Fibroblast of skin of right biceps (primary cell): ENCODE results near the gene ITPR3.

Experiments
- DNase-seq: peaks from one replicate; pipeline ENCODE4 v3.0.0-alpha.2; 2013

ITPR3 gene

GRCh38 chr6:33724102-33725023 lies 103.2 kb downstream of the ITPR3 start:
- no peak for DNase-seq

GRCh38 chr6:33725222-33725621 lies 104.1 kb downstream of the ITPR3 start:
- no peak for DNase-seq

- no peak for DNase-seq
Observed at GRCh38 chr6:33725891-33726673, 105.0 kb downstream of the ITPR3 start.

GRCh38 chr6:33726696-33727095 lies 105.6 kb downstream of the ITPR3 start:
- no peak for DNase-seq

- DNase-seq, result no peak
Observed at GRCh38 chr6:33727126-33727525, 106.0 kb downstream of the ITPR3 start.

- no peak for DNase-seq
Observed at GRCh38 chr6:33727932-33728331, 106.8 kb downstream of the ITPR3 start.

GRCh38 chr6:33728438-33728837 lies 107.3 kb downstream of the ITPR3 start:
- DNase-seq, result no peak

- no peak for DNase-seq
Observed at GRCh38 chr6:33729059-33729458, 107.9 kb downstream of the ITPR3 start.

GRCh38 chr6:33730611-33731010 lies 109.5 kb downstream of the ITPR3 start:
- no peak for DNase-seq

- no peak for DNase-seq
Observed at GRCh38 chr6:33731035-33731434, 109.9 kb downstream of the ITPR3 start.

GRCh38 chr6:33731751-33732282 lies 110.7 kb downstream of the ITPR3 start:
- DNase-seq, result no peak

GRCh38 chr6:33732385-33732784 lies 111.3 kb downstream of the ITPR3 start:
- DNase-seq, result no peak

GRCh38 chr6:33732817-33733708 lies 111.9 kb downstream of the ITPR3 start:
- peak; percentile 11 for DNase-seq

- DNase-seq, result no peak
Observed at GRCh38 chr6:33733709-33734007, 112.5 kb downstream of the ITPR3 start.

- no peak for DNase-seq
Observed at GRCh38 chr6:33735216-33735615, 114.1 kb downstream of the ITPR3 start.

- no peak for DNase-seq
Observed at GRCh38 chr6:33737267-33738026, 116.3 kb downstream of the ITPR3 start.

GRCh38 chr6:33738153-33738552 lies 117.0 kb downstream of the ITPR3 start:
- DNase-seq, result no peak

GRCh38 chr6:33738879-33739278 lies 117.8 kb downstream of the ITPR3 start:
- no peak for DNase-seq

GRCh38 chr6:33739571-33739970 lies 118.4 kb downstream of the ITPR3 start:
- DNase-seq, result no peak

GRCh38 chr6:33740204-33740608 lies 119.1 kb downstream of the ITPR3 start:
- no peak for DNase-seq

- DNase-seq, result no peak
Observed at GRCh38 chr6:33740794-33741193, 119.7 kb downstream of the ITPR3 start.

GRCh38 chr6:33742092-33742491 lies 121.0 kb downstream of the ITPR3 start:
- no peak for DNase-seq
